HG02885 (cell line): ENCODE measurements around the gene RCN1.
"Not testable (repeated sequence)": the region's sequence is repeated elsewhere in the genome, so short reads cannot be mapped to it uniquely, and the experiment has no call there.

ENCODE experiments used
- ATAC-seq: cut with Tn5 transposase; IDR thresholded peaks from one replicate; pipeline ENCODE4 v1.9.1; 2021; ENCODE audit warnings: mild to moderate bottlenecking; ENCODE audit not compliant: unreplicated experiment, poor library complexity

Gene RCN1

DNA sequence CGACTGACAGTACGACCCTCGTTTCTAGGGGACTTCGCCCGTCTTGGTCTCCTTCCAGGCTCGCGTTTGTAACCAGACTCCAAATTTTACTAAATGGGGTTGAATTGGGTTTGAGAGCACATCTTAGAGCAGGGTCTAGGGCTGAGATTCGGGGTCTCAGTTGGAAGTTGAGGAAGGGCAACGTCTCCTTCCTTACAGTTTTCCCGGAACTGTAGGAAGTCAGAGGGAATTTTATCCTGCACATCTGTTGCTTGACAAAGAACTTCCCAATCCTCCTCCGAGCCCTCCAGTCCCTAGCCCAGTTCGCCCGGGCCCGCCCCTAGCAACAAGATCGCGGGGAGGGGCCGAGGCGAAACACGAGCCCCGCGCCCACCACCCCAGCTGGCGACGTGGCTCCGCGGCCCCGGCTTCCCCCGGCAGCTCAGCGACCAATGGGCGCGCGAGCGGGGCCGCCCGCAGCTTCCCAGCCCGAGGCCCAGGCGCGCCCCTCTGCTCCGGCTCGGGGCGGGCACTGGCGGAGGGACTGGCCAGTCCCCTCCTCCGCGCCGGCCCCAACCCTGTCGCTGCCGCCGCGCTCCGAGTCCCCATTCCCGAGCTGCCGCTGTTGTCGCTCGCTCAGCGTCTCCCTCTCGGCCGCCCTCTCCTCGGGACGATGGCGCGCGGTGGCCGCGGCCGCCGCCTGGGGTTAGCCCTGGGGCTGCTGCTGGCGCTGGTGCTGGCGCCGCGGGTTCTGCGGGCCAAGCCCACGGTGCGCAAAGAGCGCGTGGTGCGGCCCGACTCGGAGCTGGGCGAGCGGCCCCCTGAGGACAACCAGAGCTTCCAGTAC, at the start of gene RCN1:
TSS of gene RCN1 (plus strand) at position 530 of the 826 bp plus-strand sequence. CDS start at position 653, 123 bp downstream.
- peak; percentile 60 for ATAC-seq

DNA sequence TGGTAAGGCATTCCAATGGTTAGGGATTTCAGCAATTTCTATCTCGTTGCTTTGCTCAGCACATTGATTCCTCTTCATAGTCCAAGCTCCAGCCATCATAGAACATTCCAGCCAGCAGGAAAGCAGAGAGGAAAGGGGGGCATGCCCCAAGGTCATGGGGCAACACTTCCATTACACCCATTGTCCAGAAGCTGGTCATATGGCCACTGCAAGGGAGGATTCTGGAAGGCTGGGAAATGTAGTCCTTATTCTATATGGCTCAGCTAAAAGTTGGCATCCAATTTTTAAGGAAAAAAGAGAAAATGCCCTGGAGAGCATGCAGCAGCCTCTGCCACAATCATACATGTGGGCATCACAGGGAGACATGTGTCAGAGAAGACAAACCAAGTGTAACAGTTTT, 47.1 kb upstream of the RCN1 start:
- ATAC-seq = no peak

- no peak for ATAC-seq
These were observed 46.6 kb upstream of the RCN1 start for GRCh38 chr11:32044158-32044863.

DNA sequence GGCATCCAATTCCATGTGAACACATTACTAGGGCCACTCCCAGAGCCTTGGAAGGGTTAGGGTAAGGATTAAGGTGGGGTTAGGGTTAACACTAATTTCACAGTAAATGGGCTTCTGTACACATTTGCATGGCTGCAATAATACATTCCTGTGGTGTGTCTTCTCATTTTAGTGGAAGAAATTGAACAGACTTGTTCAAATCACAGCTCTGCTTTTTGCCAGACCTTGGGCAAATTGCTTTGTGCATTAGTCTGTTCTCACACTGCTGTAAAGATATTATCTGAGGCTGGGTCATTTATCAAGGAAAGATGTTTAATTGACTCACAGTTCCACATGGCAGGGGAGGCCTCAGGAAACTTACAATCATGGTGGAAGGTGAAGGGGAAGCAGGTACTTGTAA, 45.4 kb upstream of the RCN1 start:
- no peak for ATAC-seq

DNA sequence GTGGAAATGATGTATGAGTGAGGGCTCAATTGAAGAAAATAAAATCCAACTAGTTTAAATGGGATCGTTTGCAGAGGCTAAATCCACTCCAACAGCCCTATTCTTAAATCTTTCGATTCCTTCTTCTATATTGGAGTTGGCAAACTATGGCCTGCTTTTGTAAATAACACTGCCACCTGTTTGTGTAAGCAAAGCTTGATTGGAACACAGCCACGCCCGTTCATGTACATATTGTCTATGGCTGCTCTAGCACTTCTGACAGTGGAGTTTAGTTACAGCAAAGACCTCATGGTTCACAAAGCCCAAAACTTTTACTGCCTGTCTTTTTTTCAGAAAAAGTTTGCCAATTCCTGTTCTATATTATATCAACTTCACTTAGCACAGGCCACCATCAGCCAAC, 40.6 kb upstream of the RCN1 start:
- ATAC-seq = no peak

GRCh38 chr11:32052215-32052614, 38.7 kb upstream of the RCN1 start:
- no peak for ATAC-seq

DNA sequence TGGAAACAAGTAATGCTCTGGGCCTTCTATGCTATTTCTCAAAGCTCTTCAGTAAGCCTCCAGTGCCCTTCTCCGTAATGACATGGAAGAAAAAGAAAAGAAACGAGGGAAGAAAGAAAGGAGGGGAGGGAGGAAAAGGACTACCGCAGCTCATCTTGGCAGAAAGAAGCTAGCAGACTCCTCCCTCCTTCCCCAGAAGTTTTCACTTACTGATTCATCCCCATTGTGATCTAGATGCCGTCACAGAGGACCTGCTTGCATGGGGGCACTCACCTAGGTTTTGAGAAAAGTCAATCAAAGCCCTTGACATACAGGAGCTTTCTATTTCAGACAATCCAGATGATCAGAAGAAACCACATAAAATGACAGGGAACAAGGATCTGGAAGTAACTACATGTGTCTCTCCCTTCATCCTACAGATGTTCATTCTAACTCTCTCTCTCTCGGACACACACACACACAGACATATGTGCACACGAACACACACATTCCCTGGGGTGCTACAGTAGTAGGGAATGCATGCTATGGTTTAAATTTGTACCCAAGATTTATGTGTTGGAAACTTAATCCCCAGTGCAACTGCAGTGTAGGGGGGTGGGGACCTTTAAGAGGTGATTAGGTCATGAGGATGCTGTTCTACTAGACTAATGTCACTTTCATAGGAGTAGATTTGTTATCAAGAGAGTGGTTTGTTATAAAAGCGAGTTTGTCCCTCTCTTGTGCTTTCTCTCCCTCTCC, 37.6 kb upstream of the RCN1 start:
- ATAC-seq = no peak

DNA sequence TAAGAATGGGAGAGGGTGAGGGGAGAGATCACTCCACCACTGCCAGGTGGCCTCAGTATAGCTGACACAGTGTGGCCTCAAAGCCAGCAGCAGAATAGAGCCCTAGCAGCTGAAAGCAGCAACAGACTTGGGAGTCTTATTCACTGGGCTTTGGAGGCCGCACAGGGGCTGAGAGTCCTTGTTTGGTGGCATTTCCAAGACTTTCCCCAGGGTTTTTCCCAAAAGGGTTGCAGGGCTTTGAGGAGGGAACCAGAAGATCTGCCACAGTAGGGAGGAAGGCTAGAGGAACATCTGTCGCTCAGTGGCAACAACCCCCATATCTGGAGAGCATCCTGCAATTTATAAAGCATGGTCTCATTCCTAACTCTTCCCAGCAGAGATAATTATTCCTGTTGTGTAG, 35.0 kb upstream of the RCN1 start:
- no peak for ATAC-seq

GRCh38 chr11:32056438-32056837, 34.4 kb upstream of the RCN1 start:
- ATAC-seq = no peak

DNA sequence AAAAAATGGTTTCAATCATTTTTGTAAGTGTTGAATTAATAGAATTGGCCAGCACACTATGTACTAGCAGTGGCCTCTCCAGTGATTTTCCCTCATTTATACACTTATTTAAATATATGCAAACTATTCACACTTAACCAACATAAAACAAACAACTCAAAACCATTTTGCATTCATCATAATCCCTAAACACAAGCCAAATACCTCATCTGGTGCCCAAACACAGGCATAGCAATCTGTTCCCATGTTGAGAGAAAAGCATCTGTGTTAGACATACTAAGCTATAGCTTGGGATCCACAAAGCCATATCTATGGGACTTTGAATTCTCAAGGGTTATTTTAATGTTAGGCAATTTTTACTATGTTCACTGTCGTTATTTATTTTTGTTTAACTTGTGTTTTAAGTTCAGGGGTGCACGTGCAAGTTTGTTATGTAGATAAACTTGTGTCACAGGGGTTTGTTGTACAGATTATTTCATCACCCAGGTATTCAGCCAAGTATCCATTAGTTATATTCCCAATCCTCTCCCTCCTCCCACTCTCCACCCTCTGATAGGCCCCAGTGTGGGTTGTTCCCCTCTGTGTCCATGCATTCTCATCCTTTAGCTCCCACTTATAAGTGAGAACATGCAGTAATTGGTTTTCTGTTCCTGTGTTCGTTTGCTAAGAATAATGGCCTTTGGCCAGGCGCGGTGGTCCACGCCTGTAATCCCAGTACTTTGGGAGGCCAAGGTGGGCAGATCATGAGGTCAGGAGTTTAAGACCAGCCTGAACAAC, 31.0 kb upstream of the RCN1 start:
- ATAC-seq = no peak

GRCh38 chr11:32062540-32062939, 28.3 kb upstream of the RCN1 start:
- no peak for ATAC-seq

DNA sequence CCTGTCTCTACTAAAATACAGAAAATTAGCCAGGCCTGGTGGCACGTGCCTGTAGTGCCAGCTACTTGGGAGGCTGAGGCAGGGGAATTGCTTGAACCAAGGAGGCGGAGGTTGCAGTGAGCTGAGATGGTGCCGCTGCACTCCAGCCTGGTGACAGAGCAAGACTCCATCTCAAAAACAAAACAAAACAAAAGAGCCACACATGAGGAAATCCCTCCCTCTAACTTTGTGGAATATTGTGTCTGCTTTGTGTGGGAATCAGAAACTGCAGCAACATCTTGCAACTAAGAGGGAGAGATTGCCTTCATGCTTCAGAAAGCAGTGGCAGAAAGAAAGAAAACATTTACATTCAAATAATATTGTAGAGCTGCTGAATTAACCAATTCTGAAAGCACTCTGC, 27.8 kb upstream of the RCN1 start:
- ATAC-seq = not testable (repeated sequence)

GRCh38 chr11:32065865-32066629, 24.8 kb upstream of the RCN1 start:
- ATAC-seq = no peak

DNA sequence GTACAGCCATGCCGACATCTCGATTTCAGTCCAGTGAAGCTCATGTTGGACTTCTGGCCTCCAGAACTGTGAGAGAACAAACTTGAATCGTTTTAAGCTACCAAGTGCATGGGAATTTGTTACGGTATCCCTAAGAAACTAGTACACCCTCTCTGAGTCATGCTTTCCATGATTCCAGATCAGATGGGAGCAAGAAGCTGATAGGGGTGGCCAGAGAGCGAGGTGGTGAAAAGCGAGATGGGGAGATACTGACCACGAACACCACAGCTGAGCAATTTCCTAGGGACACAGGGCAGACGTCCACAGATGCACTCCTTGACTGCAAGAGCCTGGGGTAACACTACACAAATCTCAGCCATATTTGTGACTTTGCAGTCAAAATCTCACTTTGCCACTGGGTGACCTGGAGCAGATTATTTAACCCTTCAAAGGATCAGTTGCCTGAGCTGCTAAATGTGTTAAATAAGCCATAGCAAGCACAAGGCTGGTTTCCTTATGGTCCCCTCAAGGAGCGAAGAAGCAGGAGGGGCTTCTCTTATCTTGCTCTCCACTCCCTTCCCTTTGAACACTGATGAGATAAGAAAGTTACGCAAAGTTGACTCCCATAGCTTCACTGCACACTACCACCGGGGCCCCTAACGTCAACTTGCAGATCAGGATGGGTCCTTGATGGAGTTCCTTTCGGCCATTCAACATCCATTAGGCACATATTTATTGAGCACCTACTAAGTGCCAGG, 22.6 kb upstream of the RCN1 start:
- ATAC-seq = no peak

DNA sequence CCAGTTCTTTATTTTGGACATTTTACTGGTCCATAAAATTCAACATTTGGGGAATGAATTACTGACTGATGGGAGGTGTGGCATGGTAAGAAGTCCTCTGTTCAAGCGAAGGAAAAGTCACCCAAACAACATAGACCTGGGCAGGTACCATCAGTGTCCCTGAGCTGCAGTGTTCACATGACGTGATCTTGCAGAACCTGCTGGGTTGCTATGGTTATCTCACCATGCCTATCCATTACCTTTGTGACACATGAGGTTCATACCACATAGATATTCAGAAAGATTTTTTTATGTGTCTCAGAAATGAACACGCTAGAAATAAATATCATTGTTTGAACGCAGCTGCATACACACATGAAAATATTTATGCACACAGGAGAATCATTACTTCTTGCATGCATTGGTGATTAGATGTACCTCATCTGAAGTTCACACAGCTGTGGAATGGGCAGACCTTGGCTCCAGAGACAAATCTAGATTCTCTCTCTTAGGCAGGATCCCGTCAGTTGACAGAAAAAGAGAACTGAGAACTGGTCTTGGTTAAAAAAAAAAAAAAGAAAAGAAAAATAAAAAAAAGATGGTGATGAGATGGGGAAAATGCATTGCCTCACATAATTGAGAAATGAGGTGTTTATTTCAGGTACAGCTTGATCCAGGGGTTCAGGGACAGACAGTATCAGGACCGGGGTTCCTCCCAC, 21.4 kb upstream of the RCN1 start:
- peak; percentile 85 for ATAC-seq

DNA sequence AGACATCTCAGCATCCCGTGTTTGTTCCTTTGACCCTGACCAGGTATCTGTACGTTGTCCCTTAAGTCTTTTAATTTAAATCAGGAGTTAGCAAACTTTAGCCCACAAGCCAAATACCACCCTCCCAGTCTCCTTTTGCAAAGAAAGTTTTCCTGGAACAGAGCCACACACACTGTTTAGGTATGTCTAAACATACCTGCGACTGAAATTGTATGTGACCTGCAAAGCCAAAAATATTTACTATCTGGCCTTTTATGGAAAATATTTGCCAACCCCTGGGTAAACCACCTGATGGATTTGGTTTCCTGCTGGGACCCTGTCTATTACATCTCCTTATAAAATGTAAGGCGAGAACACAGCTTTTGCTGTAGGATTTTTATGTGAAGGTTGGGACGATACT, 20.2 kb upstream of the RCN1 start:
- ATAC-seq = no peak

DNA sequence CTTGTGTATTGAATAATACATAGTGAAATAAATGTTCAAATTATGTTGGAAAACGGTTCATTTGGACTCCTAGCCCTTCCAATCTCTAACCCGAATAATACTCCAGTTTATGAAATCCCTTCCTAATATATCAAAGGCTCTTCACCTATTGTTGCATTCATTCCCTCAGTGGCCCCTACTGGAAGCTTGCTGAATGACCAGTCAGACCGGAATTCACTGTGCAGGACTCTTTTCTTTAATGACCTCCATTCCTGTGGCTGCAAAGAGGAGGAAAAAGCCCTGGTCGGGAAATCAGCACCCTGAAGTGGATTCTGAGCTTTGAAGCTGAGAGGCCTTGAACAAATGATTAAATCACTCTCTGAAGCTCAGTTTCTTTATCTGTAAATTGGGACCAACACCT, 19.1 kb upstream of the RCN1 start:
- no peak for ATAC-seq

DNA sequence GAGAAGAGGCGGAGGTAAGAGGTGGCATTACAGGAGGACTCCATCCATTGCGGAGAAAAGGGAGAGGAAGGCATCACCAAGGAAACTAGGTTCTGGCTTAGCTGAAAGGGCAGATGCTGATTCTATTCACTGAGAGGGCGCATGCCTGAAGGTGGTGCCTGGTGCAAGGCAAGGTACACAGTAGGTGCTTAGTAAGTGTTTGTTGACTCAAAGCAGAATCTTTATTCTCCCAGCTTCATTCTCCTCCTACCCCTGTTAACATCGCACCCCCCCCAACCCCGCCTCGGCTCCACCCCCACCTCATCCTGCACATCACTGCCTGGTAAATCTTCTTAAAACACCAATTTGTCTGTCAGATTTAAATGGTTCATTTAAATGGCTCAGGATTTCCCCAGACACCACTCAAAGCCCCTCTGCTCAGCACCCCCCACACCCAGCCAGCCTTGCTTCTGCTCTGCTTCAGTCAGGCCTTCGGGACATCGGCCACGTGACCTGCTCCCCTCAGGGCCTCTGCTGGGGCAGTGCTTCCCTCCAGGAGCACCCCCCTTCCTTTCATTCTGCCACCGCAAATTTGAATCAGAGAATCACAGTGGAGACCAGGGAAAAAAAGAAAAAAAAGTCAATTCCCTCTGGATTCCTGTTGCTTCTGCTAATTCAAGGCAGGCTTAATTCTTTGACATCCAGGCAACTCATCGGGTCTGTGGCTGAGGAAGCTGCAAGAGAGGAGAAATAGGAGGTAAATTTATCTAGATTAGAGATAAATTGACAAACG, 17.8 kb upstream of the RCN1 start:
- no peak for ATAC-seq
